ENCODE results near the gene RASD2. TPM values are rescaled to one million over a fixed set of nuclear protein-coding genes. Genes with fewer than 3 reads are reported as not detected.

RASD2 gene
- total RNA-seq, 2 experiments from 2014 or later, result 0.19 TPM; not detected in 1

- ChIA-PET CTCF (ENCODE audit: unreplicated experiment) (interaction anchor here (0.5 kb wide), 1 partner anchor 493 kb away, joined by 4 read pairs; no protein-coding TSS in a partner anchor), POLR2A (no interaction called here)
- Histone ChIP-seq H3K4me1 (ENCODE audit: insufficient read depth, low read length, poor library complexity, severe bottlenecking) (no peaks in the 10 kb centered on the region), H3K36me3 (ENCODE audit: insufficient read depth, low read length) (no peaks in the 10 kb centered on the region), H3K4me3 (ENCODE audit: low read depth, low read length, poor library complexity, severe bottlenecking) (no peak overlapping the region), H3K27ac (ENCODE audit: low read depth, low read length, poor library complexity, severe bottlenecking) (no peak overlapping the region), H2AFZ (ENCODE audit: low read length) (no peak overlapping the region), H3K9me3 (ENCODE audit: low read length) (no peaks in the 10 kb centered on the region), H3K9me2 (ENCODE audit: insufficient read depth, low read length) (no peaks in the 10 kb centered on the region), H3K79me2 (ENCODE audit: insufficient read depth, low read depth, low read length) (no peaks in the 10 kb centered on the region), H3K4me2 (ENCODE audit: low read length) (no peak overlapping the region), H4K20me1 (ENCODE audit: insufficient read depth, low read length) (no peaks in the 10 kb centered on the region)
- TF ChIP-seq, protein P1, sequence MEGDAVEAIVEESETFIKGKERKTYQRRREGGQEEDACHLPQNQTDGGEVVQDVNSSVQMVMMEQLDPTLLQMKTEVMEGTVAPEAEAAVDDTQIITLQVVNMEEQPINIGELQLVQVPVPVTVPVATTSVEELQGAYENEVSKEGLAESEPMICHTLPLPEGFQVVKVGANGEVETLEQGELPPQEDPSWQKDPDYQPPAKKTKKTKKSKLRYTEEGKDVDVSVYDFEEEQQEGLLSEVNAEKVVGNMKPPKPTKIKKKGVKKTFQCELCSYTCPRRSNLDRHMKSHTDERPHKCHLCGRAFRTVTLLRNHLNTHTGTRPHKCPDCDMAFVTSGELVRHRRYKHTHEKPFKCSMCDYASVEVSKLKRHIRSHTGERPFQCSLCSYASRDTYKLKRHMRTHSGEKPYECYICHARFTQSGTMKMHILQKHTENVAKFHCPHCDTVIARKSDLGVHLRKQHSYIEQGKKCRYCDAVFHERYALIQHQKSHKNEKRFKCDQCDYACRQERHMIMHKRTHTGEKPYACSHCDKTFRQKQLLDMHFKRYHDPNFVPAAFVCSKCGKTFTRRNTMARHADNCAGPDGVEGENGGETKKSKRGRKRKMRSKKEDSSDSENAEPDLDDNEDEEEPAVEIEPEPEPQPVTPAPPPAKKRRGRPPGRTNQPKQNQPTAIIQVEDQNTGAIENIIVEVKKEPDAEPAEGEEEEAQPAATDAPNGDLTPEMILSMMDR (conservative IDR thresholded peaks at IDR 0.05; ENCODE audit: low read length), result no peak
- TF ChIP-seq EZH2phosphoT487 (IDR thresholded peaks at IDR 0.05; ENCODE audit: borderline replicate concordance, low read depth, low read length), result no peak
- intact Hi-C loops (cut with micrococcal nuclease; ENCODE audit: unreplicated experiment), result no loop called here
- BruUV-seq (replicated peaks), result no TSS peak
- no peak for DNase-seq (ENCODE audit: low spot score)
These were observed 51.2 kb downstream of the RASD2 start for GRCh38 chr22:35591714-35592417.

- TF ChIP-seq, protein P1 (conservative IDR thresholded peaks at IDR 0.05; ENCODE audit: low read length), result no peak
- TF ChIP-seq EZH2phosphoT487 (IDR thresholded peaks at IDR 0.05; ENCODE audit: borderline replicate concordance, low read depth, low read length), result no peak
- intact Hi-C loops (cut with micrococcal nuclease; ENCODE audit: unreplicated experiment), result no loop called here
- no TSS peak for BruUV-seq (replicated peaks)
- Histone ChIP-seq H3K9me3 (ENCODE audit: low read length) (no peaks in the 10 kb centered on the region), H3K9me2 (ENCODE audit: insufficient read depth, low read length) (no peaks in the 10 kb centered on the region), H3K36me3 (ENCODE audit: insufficient read depth, low read length) (no peaks in the 10 kb centered on the region), H3K4me3 (ENCODE audit: low read depth, low read length, poor library complexity, severe bottlenecking) (no peak overlapping the region), H2AFZ (ENCODE audit: low read length) (no peak overlapping the region), H3K79me2 (ENCODE audit: insufficient read depth, low read depth, low read length) (no peaks in the 10 kb centered on the region), H3K27ac (ENCODE audit: low read depth, low read length, poor library complexity, severe bottlenecking) (no peak overlapping the region), H3K4me1 (ENCODE audit: insufficient read depth, low read length, poor library complexity, severe bottlenecking) (no peaks in the 10 kb centered on the region), H4K20me1 (ENCODE audit: insufficient read depth, low read length) (no peaks in the 10 kb centered on the region), H3K4me2 (ENCODE audit: low read length) (no peak overlapping the region)
- no peak for DNase-seq (ENCODE audit: low spot score)
- ChIA-PET CTCF (ENCODE audit: unreplicated experiment) (no interaction called here), POLR2A (no interaction called here)
These were observed 51.9 kb downstream of the RASD2 start for GRCh38 chr22:35592418-35592967.

Data from OCI-LY7 (cell line).